HG03175 (cell line): Measurements from ENCODE around the gene BRINP2.

Experiments
- ATAC-seq: cut with Tn5 transposase; IDR thresholded peaks from one replicate; pipeline ENCODE4 v1.9.1; 2021; ENCODE audit warnings: mild to moderate bottlenecking, moderate library complexity; ENCODE audit not compliant: unreplicated experiment

Gene BRINP2

GRCh38 chr1:177219554-177220458 lies 49.0 kb downstream of the BRINP2 start:
- no peak for ATAC-seq

GRCh38 chr1:177223359-177223758 lies 52.6 kb downstream of the BRINP2 start:
- no peak for ATAC-seq

- ATAC-seq: no peak
Observed at GRCh38 chr1:177227978-177228692, 57.4 kb downstream of the BRINP2 start.

GRCh38 chr1:177228693-177229065 lies 57.9 kb downstream of the BRINP2 start:
- ATAC-seq: no peak

- no peak for ATAC-seq
Observed at GRCh38 chr1:177229781-177230180, 59.0 kb downstream of the BRINP2 start.

DNA sequence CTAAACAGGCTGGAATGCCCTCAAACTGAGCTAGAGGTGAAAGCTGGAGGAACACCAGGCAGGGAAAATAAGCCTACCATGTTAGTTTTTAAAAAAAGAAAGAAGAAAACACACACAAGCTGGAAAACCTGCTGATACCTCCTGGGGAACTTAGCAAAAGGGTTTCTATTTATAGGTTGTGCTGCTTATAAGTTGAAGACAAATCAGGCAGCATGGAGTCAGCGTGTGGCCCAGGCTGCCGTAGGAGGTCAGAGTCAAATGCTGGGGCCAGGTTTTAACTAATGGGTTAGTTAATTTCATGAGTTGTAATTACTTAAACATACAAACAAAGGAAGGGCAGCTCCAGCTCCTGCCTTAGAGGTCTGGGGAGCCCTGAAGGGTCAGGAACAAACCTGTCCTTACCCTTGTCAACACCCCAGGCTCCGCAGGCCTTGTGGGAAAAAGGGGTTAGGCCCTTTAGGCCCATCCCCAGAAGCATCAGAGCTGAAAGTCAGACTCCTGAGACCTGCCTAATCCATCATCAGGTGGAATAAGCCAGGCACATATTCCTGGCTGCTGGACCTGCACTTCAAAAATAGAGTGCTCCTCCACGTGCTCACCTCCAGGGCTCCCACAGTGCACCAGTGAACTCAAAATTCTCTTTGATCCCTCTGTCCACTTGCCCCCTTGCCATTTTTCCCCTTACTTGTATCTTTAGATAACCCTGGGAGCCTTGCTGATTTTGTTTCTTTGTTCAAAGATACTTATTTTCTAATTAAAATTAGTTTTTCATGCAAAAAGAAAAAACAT lies 59.7 kb downstream of the BRINP2 start:
- no peak for ATAC-seq

GRCh38 chr1:177235350-177235749 lies 64.6 kb downstream of the BRINP2 start:
- no peak for ATAC-seq

GRCh38 chr1:177236962-177237361 lies 66.2 kb downstream of the BRINP2 start:
- ATAC-seq: no peak

GRCh38 chr1:177238967-177239366 lies 68.2 kb downstream of the BRINP2 start:
- no peak for ATAC-seq

GRCh38 chr1:177239792-177240191 lies 69.0 kb downstream of the BRINP2 start:
- ATAC-seq: no peak

DNA sequence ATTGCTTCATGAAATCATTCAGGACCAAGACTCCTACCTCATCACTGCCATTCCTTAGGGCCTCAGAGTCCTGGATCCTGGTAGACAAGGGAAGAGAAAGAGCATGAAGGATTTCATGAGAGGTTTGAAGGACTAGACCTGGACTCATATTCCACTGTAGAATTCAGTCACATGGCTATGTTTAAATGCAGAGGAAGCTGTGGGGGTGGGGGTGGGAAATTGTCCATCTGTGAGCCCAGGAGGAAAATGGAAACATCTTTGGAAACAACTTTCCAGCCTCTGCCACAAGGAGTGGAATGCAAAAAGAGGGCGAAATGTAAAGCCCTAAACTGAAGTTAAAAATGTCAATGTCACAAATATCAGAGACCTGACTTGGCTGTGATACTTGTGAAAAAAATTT lies 73.0 kb downstream of the BRINP2 start:
- no peak for ATAC-seq

DNA sequence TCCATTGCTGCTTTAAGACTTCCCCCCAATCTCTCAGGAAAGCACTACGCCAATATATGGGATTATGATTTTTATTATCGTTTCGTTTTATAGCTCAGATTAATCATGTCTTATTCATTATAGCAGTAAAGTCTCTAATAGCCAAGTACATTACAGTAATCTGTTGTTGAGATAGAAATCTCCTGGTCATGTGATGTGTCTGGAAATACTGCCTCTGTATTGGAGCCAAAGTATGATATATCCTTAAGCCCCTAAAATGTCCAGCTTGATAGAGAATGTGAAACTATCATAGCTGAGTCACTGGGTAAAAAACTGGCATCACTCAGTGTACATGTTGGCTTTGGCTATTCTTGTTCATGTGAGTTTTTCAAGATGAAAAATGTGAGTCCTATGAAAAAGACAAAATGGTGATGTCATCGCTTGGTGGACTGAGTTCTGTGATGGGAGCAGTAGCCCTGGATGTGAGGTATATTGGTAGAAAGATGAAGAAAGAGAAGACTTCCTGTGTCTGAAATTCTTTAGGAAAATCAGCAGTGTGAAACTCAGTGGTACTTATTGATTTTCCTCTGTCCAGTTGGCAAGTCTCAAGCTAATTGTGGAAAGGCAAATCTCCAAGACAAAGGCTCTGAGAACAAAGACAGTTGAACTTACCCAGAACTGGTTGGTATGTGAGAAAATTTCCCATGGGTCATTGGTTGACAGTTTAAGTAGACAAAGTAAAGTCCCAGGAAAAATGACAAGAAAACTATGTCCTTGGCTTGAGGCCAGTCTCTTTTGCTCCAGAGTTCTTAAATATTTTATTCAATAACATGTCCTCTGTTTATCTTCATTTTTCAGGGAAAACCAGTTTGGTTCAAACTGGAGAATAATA lies 76.2 kb downstream of the BRINP2 start:
- no peak for ATAC-seq

DNA sequence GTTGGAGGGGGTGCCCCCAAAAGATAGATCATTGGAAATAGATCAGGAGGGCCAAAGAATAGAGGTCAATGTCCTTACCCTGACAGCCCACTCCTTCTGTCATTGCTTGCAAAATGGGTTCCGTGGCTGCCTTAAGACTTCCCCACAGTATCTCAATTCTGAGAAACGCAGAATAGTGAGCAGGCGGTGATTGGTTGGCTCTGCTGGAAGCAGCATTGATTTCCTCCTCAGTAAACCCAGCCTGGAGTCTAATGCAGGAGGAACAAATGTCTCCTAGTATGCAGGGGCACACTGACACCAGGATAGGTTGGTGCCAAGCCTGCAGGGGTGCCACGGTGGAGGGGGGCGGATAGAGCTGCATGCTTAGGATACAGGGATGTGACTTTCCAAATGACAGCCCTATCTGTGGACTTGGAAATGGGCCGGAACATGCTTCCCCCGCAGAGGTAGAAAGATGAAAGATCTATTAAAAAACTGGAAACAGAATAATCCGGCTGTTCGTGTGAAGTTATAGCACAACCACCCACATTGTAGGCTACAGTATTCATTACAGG lies 76.9 kb downstream of the BRINP2 start:
- no peak for ATAC-seq

DNA sequence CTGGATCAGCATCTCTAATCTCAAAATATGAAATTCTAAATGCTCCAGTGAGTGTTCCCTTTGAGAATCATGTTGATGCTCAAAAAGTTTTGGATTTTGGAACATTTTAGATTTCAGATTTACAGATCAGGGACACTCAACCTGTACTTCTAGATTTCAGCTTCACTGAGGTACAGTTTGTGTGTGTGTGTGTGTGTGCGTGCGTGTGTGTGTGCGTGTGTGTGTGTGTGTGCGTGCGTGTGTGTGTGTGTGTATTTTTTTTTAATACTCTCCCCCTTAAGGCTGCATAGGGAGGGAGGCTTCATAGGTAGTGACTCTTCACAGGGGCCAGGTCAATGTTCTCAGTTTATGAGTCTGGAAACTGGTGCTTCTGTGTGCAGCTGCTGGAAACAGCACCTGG lies 77.5 kb downstream of the BRINP2 start:
- ATAC-seq: no peak

GRCh38 chr1:177249231-177249630 lies 78.5 kb downstream of the BRINP2 start:
- ATAC-seq: no peak

DNA sequence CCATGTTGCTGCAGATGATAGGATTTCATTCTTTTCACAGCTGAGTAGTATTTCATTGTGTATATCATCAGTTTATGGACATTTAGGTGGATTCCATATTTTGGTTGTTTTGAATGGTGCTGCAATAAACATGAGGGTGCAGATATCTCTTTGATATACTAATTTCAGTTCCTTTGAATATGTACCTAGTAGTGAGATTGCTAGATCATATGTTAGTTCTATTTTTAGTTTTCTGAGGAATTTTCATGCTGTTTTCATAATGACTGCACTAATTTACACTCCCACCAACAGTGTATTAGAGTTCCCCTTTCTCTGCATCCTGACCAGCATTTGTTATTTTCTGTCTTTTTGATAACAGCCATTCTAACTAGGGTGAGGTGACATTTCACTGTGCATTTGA lies 82.1 kb downstream of the BRINP2 start:
- ATAC-seq: no peak

- no peak for ATAC-seq
Observed at GRCh38 chr1:177255411-177255810, 84.7 kb downstream of the BRINP2 start.

- ATAC-seq: peak; percentile 56
Observed at GRCh38 chr1:177256153-177257075, 85.7 kb downstream of the BRINP2 start.

DNA sequence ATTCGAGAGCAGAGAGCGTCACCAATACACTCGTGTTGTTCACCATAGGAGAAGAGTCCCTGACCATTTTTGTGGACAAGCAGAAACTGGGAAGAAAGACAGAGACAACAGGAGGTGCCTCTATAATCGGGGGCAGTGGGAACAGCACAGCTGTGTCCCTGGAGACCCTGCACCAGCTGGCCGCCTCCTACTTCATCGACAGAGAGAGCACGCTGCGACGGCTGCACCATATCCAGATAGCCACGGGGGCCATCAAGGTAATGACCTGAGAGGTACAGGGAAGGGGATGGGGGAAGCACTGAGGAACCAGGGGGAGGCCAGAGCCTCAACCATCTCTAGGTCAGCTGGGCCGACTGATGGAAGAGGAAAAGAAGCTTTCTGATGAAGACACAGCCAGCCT lies 86.4 kb downstream of the BRINP2 start:
- ATAC-seq: no peak
